GM11168 (cell line): ENCODE data around the gene FLVCR2.
"Not testable (repeated sequence)": the region's sequence is repeated elsewhere in the genome, so short reads cannot be mapped to it uniquely, and the experiment has no call there.

Source experiments
- in situ Hi-C: fragments of 300-500 bp; cut with MboI; formaldehyde crosslinking; loops from one replicate; pipeline ENCODE4 v1.12.0; 2022; ENCODE audit warnings: low sequenced_read_pairs; ENCODE audit not compliant: unreplicated experiment

The FLVCR2 gene

DNA sequence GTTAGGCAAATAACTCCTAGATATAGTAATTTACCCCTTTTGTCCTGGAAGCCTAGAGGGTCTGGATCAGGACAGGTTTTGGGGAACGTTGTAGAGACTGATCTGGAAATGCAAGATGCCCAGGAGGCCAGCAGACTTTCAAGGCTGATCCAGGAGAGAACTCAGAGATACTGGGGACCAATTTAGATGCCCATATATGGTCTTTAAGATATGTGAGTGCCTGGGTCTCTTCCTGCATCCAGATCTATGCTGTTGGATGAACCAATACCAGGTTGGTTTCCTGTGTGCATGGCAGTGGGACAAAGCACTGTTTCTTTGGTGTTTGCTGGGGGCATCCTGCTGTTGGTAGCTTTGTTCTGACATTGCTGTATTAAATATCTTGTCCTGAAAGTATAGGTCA, 76.8 kb downstream of the FLVCR2 start:
- in situ Hi-C loops: no loop called here

DNA sequence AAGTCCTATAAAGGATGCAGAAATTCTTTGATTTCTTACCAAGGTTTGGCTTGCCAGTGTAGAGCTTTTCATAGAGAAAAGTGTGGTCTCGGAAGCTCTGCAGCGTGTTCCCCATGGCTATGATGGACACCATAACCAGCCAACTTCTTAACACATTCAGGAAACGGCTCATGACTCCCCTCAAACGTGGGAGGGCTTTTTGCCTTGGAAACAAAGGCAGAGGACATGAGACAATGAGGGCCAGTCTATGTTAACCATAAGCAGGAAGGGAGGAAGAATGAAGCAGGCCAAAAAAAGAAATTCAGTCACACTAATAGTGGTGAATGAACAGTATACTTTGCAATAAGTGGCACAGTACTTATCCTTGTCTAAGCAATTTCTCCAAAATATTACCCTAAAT, 78.9 kb downstream of the FLVCR2 start:
- in situ Hi-C loops: no loop called here

DNA sequence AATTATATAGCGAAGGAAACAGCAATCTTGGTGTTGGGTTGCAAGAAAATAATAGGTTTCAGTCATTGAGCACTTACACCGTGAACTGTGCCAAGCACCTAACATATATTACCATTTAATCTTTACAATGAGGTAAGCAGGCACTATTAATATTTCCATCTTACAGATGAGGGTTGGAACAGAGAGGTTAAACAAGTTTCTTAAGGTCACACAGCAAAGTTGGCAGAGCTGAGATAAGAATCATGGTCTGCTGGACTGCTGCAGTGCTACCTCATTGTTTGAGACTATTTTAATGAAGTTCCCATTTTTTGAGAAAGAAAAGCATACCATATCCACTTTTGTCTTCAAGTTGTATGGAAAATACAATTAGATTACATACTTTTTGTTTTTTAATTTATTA, 80.5 kb downstream of the FLVCR2 start:
- in situ Hi-C loops: no loop called here

GRCh38 chr14:75660238-75660629, 81.8 kb downstream of the FLVCR2 start:
- in situ Hi-C loops: no loop called here

GRCh38 chr14:75660630-75661498, 82.4 kb downstream of the FLVCR2 start, which contains the start of the genes ERG28 and TTLL5:
Gene ERG28 (minus strand): TSS chr14:75660876. CDS start chr14:75657502, 3,374 bp downstream.
Gene TTLL5 (plus strand): TSS chr14:75661246. CDS start chr14:75663150, 1,904 bp downstream.
- in situ Hi-C loops: no loop called here

DNA sequence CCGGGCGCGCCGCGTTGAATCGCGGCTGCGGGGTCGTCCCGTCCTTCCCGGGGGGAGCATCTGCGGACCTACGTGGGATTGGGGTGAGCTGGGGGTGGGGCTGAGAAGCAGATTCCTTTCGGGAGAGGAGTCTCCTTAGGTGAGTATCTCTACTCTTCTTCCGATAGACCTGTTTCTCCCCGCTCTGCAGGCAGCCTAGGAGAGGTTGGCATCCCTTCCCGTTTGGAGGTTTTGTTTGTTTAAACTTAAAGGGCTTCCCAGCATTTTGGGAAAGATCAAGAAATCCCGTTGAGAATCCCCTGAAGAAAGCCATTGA, 83.0 kb downstream of the FLVCR2 start:
- in situ Hi-C loops: no loop called here

DNA sequence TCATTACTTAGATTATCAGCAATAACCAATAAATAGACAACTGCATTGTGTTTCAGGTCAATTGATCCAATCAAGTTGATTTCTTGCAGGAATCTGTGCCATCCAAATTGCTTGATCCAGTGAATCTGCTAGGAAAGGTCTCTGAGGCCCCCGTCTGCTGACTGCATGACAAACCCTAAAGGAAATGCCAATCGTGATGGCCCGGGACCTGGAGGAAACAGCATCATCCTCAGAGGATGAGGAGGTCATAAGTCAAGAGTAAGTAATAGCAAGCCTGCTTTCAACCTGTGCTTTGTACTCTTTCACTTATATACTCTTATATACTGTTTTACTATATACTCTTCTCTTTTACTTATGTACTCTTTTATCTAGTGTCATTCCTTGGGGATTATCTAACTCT, 84.5 kb downstream of the FLVCR2 start:
- in situ Hi-C loops: no loop called here

GRCh38 chr14:75667099-75667765, 88.8 kb downstream of the FLVCR2 start:
- in situ Hi-C loops: no loop called here

DNA sequence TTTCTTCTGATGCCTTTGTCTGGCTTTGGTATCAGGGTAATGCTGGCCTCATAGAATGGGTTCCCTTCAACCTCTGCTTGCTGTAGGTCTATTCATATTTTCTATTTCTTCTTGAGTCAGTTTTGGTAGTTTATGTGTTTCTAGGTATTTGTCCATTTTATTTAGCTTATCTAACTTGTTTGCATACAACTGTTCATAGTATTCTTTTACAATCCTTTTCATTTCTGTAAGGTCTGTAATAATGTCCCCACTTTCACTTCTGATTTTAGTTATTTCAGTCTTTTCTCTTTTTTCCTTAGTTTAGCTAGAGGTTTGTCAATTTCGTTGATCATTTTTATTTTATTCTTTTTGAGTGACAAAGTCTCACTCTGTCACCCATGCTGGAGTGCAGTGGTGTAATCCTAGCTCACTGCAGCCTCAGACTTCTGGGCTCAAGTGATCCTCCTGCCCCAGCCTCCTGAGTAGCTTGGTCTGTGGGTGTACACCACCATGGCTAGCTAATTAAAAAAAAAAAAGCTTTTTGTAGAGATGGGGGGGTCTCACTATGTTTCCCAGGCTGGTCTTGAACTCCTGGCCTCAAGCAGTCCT, 94.3 kb downstream of the FLVCR2 start:
- in situ Hi-C loops: no loop called here

GRCh38 chr14:75673345-75674035, 95.1 kb downstream of the FLVCR2 start:
- in situ Hi-C loops: no loop called here

DNA sequence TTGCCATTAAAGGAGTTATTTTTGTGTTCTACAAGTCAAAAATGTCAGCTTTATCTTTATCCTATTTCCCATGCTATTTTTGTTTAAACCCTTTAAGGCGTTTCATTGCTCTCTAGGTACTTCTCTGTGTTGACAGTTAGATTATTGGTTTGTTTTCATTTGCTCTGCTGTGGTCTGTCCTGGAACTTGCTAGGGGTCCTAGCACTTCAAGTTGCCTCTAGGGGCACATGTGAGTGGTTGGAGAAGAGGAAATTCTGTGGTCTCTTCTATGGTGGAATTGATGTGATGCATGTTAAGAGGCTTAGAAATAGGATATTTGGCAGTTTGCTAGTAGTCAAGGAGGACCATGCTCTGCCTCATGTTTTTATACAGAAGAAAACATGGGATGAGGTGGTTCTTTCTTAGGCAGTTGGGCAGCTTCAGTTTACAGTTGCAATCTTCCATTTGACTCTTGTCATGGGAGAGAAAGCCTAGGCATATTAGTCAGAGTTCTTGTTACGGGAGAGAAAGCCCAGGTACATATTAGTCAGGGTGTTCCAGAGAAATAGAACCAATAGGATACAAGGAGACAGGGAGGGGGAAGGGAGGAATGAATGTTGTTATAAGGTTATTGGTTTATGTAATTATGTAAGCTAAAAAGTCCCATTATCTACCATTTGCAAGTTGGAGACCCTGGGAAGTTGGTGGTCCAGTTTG, 97.0 kb downstream of the FLVCR2 start:
- in situ Hi-C loops: no loop called here

- in situ Hi-C loops: no loop called here
Measured at GRCh38 chr14:75685910-75686309, 107.5 kb downstream of the FLVCR2 start.

DNA sequence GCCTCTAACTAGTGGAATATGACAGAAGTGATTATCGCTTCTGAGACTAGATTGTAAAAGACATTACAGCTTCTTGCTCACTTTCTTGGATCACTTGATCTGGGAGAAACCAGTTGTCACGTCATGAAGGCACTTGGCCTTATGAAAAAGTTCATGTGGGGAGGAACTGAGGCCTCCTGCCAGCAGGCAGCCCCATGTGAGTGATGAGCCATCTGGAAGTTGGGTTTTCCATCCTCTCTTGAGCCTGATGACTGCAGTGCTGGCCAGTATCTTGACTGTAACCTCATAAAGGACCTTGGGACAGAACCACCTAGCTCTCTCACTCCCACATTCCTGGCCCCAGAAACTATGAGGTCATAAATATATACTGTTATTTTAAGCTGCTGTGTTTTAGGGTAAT, 110.6 kb downstream of the FLVCR2 start:
- in situ Hi-C loops: no loop called here

GRCh38 chr14:75690010-75690409, 111.6 kb downstream of the FLVCR2 start:
- in situ Hi-C loops: no loop called here

DNA sequence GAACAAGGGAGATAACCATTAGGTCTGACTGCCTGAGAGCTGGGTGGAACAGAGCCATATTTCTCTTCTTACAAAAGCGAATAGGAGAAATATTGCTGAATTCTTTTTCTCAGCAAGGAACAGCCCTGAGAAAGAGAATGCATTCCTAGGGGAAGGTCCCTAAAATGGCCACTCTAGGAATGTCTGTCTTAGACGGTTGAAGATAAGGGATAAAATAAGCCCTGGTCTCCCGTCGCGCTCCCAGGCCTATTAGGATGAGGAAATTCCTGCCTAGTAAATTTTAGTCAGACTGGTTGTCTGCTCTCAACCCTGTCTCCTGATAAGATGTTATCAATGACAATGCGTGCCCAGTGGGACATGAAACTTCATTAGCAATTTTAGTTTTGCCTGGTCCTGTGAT, 116.6 kb downstream of the FLVCR2 start:
- in situ Hi-C loops: not testable (repeated sequence)

DNA sequence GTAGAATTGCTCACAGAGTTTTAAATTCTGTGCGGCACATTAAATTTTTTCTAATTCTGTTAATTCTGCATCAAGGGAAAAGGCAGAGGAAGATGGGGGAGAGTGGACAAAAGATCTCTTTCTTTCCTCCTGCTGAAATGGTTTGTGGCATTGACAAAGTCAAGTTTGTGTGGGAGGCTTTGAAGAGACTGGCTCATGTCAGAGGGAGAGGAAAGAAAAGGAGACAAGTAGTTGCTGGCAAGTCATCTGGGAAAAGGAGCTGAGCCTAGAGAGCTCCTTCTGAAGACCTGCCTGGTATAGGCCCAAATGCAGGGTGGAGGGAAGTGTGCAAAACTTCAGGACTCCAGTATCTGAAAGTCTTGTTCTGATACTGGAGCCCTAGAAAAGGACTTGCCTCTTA, 119.0 kb downstream of the FLVCR2 start:
- in situ Hi-C loops: no loop called here
